ENCODE data around the gene CPNE5.
"Not testable (repeated sequence)": the region's sequence is repeated elsewhere in the genome, so short reads cannot be mapped to it uniquely, and the experiment has no call there.

Gene CPNE5

GRCh38 chr6:36720251-36721141 is 118.7 kb downstream of the CPNE5 start:
- DNase-seq = no peak

- DNase-seq = no peak
These were observed 120.1 kb downstream of the CPNE5 start for GRCh38 chr6:36719126-36719525.

- no peak for DNase-seq
These were observed 120.7 kb downstream of the CPNE5 start for GRCh38 chr6:36718560-36718959.

GRCh38 chr6:36717871-36718540 is 121.2 kb downstream of the CPNE5 start:
- DNase-seq = no peak

- no peak for DNase-seq
These were observed 121.9 kb downstream of the CPNE5 start for GRCh38 chr6:36717231-36717825.

GRCh38 chr6:36716476-36717093 is 122.7 kb downstream of the CPNE5 start:
- no peak for DNase-seq

- no peak for DNase-seq
These were observed 123.8 kb downstream of the CPNE5 start for GRCh38 chr6:36715469-36715868.

GRCh38 chr6:36714511-36714910 is 124.7 kb downstream of the CPNE5 start:
- no peak for DNase-seq

- DNase-seq = no peak
These were observed 125.4 kb downstream of the CPNE5 start for GRCh38 chr6:36713846-36714245.

- no peak for DNase-seq
These were observed 126.4 kb downstream of the CPNE5 start for GRCh38 chr6:36712816-36713215.

- no peak for DNase-seq
These were observed 132.9 kb downstream of the CPNE5 start for GRCh38 chr6:36706339-36706738.

GRCh38 chr6:36704961-36705577 is 134.2 kb downstream of the CPNE5 start:
- not testable (repeated sequence) for DNase-seq

GRCh38 chr6:36703982-36704381 is 135.3 kb downstream of the CPNE5 start:
- no peak for DNase-seq

GRCh38 chr6:36703081-36703606 is 136.1 kb downstream of the CPNE5 start:
- DNase-seq = no peak

- no peak for DNase-seq
These were observed 136.6 kb downstream of the CPNE5 start for GRCh38 chr6:36702656-36703055.

GRCh38 chr6:36701401-36701991 is 137.7 kb downstream of the CPNE5 start:
- no peak for DNase-seq

GRCh38 chr6:36700831-36701230 is 138.4 kb downstream of the CPNE5 start:
- no peak for DNase-seq

GRCh38 chr6:36700071-36700812 is 139.0 kb downstream of the CPNE5 start:
- no peak for DNase-seq

GRCh38 chr6:36699348-36699747 is 139.9 kb downstream of the CPNE5 start:
- DNase-seq = no peak

GRCh38 chr6:36698871-36699271 is 140.4 kb downstream of the CPNE5 start:
- no peak for DNase-seq

GRCh38 chr6:36698196-36698595 is 141.0 kb downstream of the CPNE5 start:
- DNase-seq = no peak
